Heart left ventricle (tissue), 13 donors: ENCODE data around the gene SLC39A10.

ENCODE experiments used
- CTCF ChIP-seq, 12 donors: fragments of 200-600 bp; sonication (generic) in 4 of 12; IDR thresholded peaks; one replicate each; pipeline versions ENCODE4 v1.5.0 to v1.8.0; 2018 to 2022; ENCODE audit warnings: antibody characterized with exemption in 12 of 12, mild to moderate bottlenecking in 5 of 12
- POLR2A ChIP-seq, 2 donors: fragments of 450-650 bp; IDR thresholded peaks; one replicate each; pipeline ENCODE4 v1.6.1; 2017; ENCODE audit warnings: antibody characterized with exemption in 2 of 2, mild to moderate bottlenecking in 2 of 2, moderate library complexity in 2 of 2
- donor health status: ischemic (EF 13 %, LVEDD 7.1; RV severe dilation, severe dysfunction).
- donor health status: DM: no; HTN: yes; CAD: no.
- donor health status: DM: no; HTN: no; CAD: no.
- donor health status: ischemic (EF 25% LVEDD 6.9; RV normal size, moderate dysfunction).
- donor health status: ischemic (EF 25% LVEDD 5.7; RV mildly dilated, moderate dysfunction).
- donor health status: ischemic (EF 35%, LVEDD 5.7; RV mildly dilated, moderate dysfunction).
- donor health status: nonischemic (EF 11% LVEDD 7.7; RV severe dilation, severe dysfunction).
- donor health status: DM: yes; HTN: yes; CAD: no.
- donor health status: PGD.
- donor health status: ischemic (EF 29% LVEDD 5.4; RV normal size, mild dysfunction).
- donor health status: nonischemic (EF 23%, LVEDD 6.1; RV moderate dilation, normal function).

DNA sequence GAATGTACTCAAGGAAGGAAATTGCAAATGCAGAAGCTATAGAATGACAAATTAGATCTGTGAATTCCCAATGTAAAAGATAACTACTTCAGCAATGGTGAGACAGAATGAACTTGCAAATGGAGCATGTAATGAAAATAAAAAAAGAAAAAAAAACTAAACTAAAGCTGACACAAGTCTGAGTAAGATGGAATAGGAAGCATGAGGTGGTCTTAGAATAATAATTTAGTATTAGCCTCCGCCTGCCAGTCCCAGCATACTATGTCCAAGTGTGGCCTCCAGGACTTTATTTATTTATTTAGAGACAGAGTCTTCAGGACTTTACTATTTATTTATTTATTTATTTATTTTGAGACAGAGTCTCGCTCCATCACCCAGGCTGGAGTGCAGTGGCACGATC lies 37.4 kb upstream of the SLC39A10 start:
- TF ChIP-seq CTCF (IDR thresholded peaks at IDR 0.05) (no peak), POLR2A (IDR thresholded peaks at IDR 0.05) (no peak)
